ENCODE measurements around the gene SLC13A5.
"Not testable (repeated sequence)": the region's sequence is repeated elsewhere in the genome, so short reads cannot be mapped to it uniquely, and the experiment has no call there.

Gene SLC13A5

DNA sequence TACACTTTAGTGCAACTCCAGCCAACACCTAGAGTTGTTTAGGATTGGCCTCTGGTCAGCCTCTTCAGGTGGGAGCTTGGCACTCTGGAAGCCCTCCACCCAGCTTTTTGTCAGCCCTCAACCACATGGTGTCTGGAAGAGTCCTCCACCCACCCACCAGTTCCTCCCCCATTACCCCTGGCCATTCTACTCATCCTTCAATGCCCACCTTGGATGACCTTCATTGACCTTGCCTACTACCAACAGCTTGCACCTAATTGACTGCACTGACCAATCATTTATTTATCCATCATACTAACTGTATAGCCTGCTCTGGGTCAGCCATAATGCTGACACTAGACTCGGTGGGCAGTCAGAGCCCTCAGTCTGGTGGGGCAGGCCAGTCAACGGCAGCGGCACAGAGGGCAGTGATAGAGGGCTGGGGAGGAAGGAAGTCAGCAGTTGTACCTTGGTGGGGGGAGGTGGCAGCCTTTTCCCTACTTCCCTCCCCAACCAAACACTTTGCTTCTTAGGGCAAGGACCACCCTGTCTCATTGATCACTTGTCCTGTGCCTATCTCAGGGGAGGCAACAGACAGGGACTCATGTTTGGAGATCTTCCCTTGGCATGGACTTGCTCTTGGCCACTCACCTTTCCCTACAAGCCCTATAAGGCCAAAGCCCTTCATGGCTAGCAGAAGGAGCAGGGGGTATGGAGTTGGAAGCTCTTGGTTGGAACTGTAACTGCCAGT lies 29.3 kb downstream of the SLC13A5 start:
- DNase-seq (ENCODE audit: low read depth) = no peak

GRCh38 chr17:6683081-6683684 lies 30.0 kb downstream of the SLC13A5 start:
- DNase-seq (ENCODE audit: low read depth) = no peak

- no peak for DNase-seq (ENCODE audit: low read depth)
Observed at GRCh38 chr17:6682339-6682738, 30.8 kb downstream of the SLC13A5 start.

DNA sequence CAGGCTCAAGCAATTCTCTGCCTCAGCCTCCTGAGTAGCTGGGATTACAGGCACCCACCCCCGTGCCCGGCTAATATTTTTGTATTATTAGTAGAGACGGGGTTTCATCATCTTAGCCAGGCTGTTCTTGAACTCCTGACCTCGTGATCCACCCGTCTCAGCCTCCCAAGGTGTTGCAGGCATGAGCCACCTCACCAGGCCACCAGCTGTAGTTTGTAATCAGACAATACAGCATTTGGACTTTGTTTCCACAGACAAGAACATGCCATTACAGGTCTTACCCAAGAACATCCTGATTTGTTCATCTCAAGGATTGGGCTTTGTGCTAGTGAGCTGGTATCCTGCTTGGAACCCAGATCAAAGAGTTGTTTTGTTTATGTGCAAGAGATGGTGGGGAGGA lies 31.5 kb downstream of the SLC13A5 start:
- DNase-seq (ENCODE audit: low read depth) = no peak

- no peak for DNase-seq (ENCODE audit: low read depth)
Observed at GRCh38 chr17:6681176-6681575, 32.0 kb downstream of the SLC13A5 start.

DNA sequence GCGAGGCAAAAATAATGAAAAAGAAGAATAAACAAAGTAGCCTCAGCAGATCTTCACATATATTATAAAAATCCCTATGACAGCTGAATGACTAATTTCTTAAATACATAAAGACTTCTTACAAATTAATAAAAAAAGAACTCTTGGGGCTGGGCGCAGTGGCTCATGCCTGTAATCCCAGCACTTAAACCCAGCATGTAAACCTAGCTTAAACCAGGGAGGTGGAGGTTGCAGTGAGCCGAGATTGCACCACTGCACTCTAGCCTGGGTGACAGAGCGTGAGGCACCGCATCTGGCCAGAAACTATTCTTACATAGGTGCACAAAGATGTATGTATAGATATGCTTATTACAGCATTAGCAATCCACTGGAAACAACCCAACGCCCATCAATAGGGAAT lies 33.9 kb downstream of the SLC13A5 start:
- no peak for DNase-seq (ENCODE audit: low read depth)

DNA sequence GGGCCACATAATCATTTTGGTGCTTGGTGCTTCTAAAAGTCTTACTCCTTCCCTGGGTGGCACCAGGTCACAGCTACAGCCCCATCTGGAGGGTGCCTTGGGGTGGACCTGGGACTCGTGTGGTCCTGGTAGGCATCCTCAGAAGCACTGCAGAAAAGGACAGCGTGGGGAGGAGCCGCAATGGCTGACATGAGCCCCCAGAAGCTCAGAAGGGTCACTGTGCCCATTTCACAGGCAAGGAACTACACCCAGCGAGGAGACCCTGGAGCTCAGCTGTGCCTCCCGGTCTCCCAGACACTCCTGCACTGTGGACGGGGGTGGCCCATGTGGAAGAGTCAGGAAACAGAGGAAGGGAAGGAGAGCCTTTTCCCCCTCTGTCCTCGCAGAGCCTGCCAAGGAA lies 35.2 kb downstream of the SLC13A5 start:
- no peak for DNase-seq (ENCODE audit: low read depth)

GRCh38 chr17:6677158-6677831 lies 35.9 kb downstream of the SLC13A5 start:
- no peak for DNase-seq (ENCODE audit: low read depth)

GRCh38 chr17:6676802-6677157 lies 36.4 kb downstream of the SLC13A5 start:
- DNase-seq (ENCODE audit: low read depth) = no peak

- DNase-seq (ENCODE audit: low read depth) = no peak
Observed at GRCh38 chr17:6675201-6675825, 37.9 kb downstream of the SLC13A5 start.

DNA sequence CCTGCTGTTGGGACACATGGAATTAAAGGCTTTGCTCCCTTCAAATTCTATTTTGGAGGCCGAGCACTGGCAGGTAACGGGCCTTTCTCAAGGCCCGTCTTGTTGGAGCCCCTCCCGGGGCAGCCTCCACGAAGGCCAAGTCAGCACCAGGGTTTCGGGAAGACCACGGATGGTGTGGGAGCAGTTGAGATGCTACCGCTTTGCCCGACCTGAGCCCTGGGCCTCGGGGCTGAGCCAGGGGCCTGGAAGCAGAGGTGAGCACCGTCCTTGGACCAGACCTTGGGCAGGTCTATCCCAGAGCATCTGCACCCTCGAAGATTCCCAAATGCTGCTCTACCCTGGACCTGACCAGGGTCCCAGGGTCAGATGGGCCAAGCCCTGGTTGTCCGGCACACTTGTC lies 38.6 kb downstream of the SLC13A5 start:
- DNase-seq (ENCODE audit: low read depth) = no peak

DNA sequence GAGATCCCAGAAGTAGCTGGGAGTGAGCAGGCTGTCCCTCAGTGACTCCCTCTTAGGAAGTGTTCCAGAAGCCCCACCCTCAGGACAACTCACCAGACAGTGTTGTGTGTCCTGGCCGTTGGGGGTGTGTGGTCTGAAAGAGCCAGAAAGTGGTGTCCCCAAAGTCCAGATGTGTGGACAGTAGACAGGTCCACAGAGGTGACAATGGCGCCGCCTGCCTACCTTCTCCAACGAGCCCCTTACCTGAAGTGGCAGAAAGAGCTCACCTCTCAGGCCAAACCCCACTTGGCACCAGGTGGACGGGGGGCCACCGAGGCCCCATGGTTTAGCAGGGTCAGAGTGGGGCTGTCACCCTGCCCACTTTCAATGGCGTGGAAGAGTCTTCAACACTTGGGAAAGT lies 41.7 kb downstream of the SLC13A5 start:
- no peak for DNase-seq (ENCODE audit: low read depth)

DNA sequence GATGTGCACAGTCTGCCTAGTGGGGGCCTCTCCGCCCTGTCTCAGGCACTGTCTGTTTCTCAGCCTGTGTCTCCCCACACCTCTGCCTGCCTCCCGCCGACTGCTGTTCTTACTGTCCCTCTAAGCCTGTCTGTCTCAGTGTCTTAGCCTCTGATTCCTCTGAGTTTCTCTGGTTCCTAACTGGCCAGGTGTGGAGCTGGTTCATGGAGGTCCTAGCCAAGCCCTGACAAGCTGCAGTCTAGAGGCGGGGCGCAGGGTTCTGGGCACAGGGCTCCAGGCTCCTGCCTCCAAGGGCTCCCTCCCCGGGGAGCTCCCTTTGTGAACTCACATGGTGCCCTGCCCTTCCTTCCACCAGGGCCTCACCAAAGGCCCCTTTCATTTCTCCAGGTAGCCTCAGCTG lies 42.2 kb downstream of the SLC13A5 start:
- DNase-seq (ENCODE audit: low read depth) = no peak

- DNase-seq (ENCODE audit: low read depth) = no peak
Observed at GRCh38 chr17:6670571-6670970, 42.6 kb downstream of the SLC13A5 start.

DNA sequence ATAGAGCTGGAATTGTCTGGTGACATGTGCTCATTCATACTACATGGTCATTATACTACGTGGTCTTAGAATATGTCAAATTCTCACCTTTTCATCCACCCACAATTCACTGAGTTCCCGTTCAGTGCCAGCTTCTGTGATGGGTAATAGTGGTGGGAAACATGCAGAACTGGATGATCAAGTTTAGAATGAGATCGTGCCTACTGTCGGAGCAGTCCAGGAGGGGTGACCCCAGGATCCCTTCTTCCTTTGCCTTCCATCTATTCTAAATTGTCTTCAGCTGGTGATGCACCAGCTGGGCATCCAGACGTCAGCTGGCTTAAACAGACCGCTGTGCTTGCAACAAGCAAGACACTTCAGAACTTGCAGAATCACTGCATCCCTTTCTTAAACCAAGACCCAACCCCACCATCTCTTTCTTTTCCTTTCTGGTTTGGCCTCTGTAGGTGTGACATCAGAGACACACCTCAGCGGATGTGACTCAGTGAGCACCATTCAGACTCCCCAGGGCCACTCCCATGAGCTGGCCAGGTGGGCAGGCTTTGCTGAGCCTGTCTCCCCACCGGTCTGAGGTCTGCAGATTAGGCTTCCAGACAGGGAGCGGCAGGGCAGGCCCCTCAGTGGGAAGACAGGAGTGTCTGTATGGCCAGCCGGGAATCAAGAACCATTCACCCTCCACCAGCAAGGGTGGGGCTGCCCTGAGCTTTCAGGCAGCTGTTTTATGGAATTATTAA lies 43.5 kb downstream of the SLC13A5 start:
- no peak for DNase-seq (ENCODE audit: low read depth)

- no peak for DNase-seq (ENCODE audit: low read depth)
Observed at GRCh38 chr17:6668727-6669425, 44.3 kb downstream of the SLC13A5 start.

- no peak for DNase-seq (ENCODE audit: low read depth)
Observed at GRCh38 chr17:6668219-6668618, 45.0 kb downstream of the SLC13A5 start.

DNA sequence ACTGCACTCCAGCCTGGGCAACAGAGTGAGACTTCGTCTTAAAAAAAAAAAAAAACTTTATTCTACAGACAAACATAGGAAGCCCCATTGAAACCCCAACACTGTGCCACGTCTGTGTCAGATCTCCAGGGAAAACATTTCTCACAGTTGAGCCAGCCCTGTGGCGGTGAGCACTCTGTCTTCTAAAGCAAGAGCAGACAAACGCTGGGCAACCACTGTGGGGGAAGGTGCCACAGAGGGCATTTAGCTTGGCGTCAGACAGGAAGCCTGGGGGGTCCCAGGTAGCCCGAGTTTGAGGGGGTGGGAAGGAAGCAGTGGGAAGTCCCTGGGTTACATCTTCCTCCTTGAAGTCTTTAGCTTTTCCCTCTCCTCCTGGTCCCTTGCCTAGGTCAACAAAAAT lies 45.7 kb downstream of the SLC13A5 start:
- DNase-seq (ENCODE audit: low read depth) = no peak

DNA sequence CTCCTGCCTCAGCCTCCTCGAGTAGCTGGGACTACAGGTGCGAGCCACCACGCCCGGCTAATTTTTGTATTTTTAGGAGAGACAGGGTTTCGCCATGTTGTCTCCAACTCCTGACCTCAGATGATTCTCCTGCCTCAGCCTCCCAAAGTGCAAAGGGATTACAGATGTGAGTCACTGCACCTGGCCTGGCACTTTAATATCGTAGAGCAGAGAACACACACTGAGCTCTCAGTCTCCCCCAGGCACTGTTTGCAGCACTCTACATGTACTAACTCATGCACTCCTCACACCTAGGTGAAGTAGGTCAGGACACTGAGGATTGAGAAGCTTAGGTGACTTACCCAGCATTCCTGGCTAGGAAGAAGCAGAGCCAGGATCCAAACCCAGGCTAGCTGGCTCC lies 46.6 kb downstream of the SLC13A5 start:
- DNase-seq (ENCODE audit: low read depth) = no peak

GRCh38 chr17:6666077-6666521 lies 47.1 kb downstream of the SLC13A5 start:
- DNase-seq (ENCODE audit: low read depth) = no peak

DNA sequence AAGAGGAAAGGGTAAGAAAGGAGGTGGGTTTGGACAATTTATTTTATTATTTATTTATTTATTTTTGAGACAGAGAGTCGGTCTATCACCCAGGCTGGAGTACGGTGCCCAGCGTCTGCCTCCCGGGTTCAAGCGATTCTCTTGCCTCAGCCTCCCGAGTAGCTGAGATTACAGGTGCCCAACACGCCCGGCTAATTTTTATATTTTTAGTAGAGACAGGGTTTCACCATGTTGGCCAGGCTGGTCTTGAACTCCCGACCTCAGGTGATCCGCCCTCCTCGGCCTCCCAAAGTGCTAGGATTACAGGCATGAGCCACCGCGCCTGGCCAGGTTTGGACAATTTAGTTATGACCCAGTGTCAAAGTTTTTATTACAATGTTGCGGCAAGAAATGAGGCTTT lies 50.0 kb downstream of the SLC13A5 start:
- DNase-seq (ENCODE audit: low read depth) = not testable (repeated sequence)

- DNase-seq (ENCODE audit: low read depth) = no peak
Observed at GRCh38 chr17:6661464-6661848, 51.7 kb downstream of the SLC13A5 start.
